DOHH2 (cell line): Measurements from ENCODE around the gene FRMD7.

Experiments
- EZH2phosphoT487 ChIP-seq: fragments of 200-600 bp; sonication (generic); IDR thresholded peaks from 2 replicates; pipeline ENCODE4 v1.6.1; 2017; ENCODE audit warnings: borderline replicate concordance, mild to moderate bottlenecking, antibody characterized with exemption, low read length, moderate library complexity, mixed read lengths
- TF ChIP-seq, protein P1 (sequence below): fragments of 200-600 bp; sonication (generic); IDR thresholded peaks from one replicate; pipeline ENCODE4 v1.5.1; 2014; ENCODE audit warnings: antibody characterized with exemption, mild to moderate bottlenecking, low read depth, low read length; ENCODE audit not compliant: poor library complexity, severe bottlenecking

DNA sequence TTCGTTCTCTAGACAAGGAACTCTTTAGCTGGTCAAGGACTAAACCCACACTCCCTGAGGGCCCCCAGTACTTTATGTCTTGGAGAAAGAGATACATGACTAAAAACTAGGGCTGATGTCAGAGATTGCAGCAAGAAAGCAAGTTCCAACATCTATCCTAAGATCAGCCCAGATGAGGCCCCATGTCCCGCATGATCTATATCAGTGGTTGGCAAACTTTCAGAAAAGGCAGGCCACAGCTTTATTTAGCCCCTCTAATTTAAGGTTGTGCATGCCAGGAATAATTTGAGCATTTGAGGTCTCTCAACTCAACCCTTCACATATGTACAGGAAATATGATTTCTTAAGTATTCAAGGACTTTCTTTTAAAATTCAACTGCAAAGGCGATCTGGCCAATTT lies 44.1 kb upstream of the FRMD7 start:
- TF ChIP-seq, protein P1, sequence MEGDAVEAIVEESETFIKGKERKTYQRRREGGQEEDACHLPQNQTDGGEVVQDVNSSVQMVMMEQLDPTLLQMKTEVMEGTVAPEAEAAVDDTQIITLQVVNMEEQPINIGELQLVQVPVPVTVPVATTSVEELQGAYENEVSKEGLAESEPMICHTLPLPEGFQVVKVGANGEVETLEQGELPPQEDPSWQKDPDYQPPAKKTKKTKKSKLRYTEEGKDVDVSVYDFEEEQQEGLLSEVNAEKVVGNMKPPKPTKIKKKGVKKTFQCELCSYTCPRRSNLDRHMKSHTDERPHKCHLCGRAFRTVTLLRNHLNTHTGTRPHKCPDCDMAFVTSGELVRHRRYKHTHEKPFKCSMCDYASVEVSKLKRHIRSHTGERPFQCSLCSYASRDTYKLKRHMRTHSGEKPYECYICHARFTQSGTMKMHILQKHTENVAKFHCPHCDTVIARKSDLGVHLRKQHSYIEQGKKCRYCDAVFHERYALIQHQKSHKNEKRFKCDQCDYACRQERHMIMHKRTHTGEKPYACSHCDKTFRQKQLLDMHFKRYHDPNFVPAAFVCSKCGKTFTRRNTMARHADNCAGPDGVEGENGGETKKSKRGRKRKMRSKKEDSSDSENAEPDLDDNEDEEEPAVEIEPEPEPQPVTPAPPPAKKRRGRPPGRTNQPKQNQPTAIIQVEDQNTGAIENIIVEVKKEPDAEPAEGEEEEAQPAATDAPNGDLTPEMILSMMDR, result no peak
- TF ChIP-seq EZH2phosphoT487, result no peak
